Fibroblast of skin of left quadriceps (primary cell): Measurements from ENCODE around the gene IL27RA.
A peak's percentile ranks its signal among the peaks of the same experiment; 100 is the strongest.
"Not testable (repeated sequence)": the region's sequence is repeated elsewhere in the genome, so short reads cannot be mapped to it uniquely, and the experiment has no call there.

Source experiments
- DNase-seq, 2 experiments: peaks; one replicate each; pipeline ENCODE4 v3.0.0-alpha.2; 2013; ENCODE audit warnings: low read depth in 2 of 2

IL27RA gene

GRCh38 chr19:13999085-13999484 lies 32.5 kb upstream of the IL27RA start:
- DNase-seq = no peak

GRCh38 chr19:14000691-14001375 lies 30.7 kb upstream of the IL27RA start:
- no peak for DNase-seq

- no peak for DNase-seq
Observed at GRCh38 chr19:14002571-14003250, 28.9 kb upstream of the IL27RA start.

- no peak for DNase-seq
Observed at GRCh38 chr19:14003251-14004055, 28.1 kb upstream of the IL27RA start.

GRCh38 chr19:14004619-14005348 lies 26.8 kb upstream of the IL27RA start:
- DNase-seq = no peak

GRCh38 chr19:14005349-14006084 lies 26.0 kb upstream of the IL27RA start:
- peak; percentile 71 for DNase-seq

- DNase-seq = peak; percentile 100
Observed at GRCh38 chr19:14006085-14006765, 25.3 kb upstream of the IL27RA start, which contains the start of gene RFX1. RFX1 (minus strand) TSS chr19:14006320; CDS start chr19:13993843, 12,477 bp downstream.

- DNase-seq = no peak
Observed at GRCh38 chr19:14006766-14007562, 24.6 kb upstream of the IL27RA start.

- no peak for DNase-seq
Observed at GRCh38 chr19:14012378-14012915, 19.1 kb upstream of the IL27RA start.

- no peak for DNase-seq
Observed at GRCh38 chr19:14015524-14016035, 16.0 kb upstream of the IL27RA start.

GRCh38 chr19:14019100-14019499 lies 12.5 kb upstream of the IL27RA start:
- DNase-seq = no peak

GRCh38 chr19:14019739-14020138 lies 11.8 kb upstream of the IL27RA start:
- not testable (repeated sequence) for DNase-seq

GRCh38 chr19:14021474-14021873 lies 10.1 kb upstream of the IL27RA start:
- no peak for DNase-seq

GRCh38 chr19:14022469-14022868 lies 9.1 kb upstream of the IL27RA start:
- no peak for DNase-seq

- DNase-seq = no peak
Observed at GRCh38 chr19:14023404-14024235, 7.9 kb upstream of the IL27RA start.

- DNase-seq = not testable (repeated sequence)
Observed at GRCh38 chr19:14026652-14027192, 4.8 kb upstream of the IL27RA start.

GRCh38 chr19:14027856-14028450 lies 3.6 kb upstream of the IL27RA start, which contains the start of gene RLN3:
RLN3 (plus strand) TSS chr19:14028148; CDS start chr19:14028205, 57 bp downstream.
- no peak for DNase-seq
